Kidney epithelial cell (primary cell): ENCODE data around the gene ERC2. TPM values are rescaled to one million over a fixed set of nuclear protein-coding genes. Genes with fewer than 3 reads are reported as not detected.

Experiments
- DNase-seq: peaks from one replicate; pipeline ENCODE4 v3.0.0-alpha.2; 2010; ENCODE audit warnings: low read depth
- H3K27me3 ChIP-seq: 2 replicates; pipeline ENCODE4 v1.6.0; 2011; ENCODE audit warnings: low read length; ENCODE audit not compliant: control insufficient read depth, insufficient read depth
- H3K36me3 ChIP-seq: 2 replicates; pipeline ENCODE4 v1.5.1; 2011; ENCODE audit warnings: low read length; ENCODE audit not compliant: control insufficient read depth, insufficient read depth
- H3K4me3 ChIP-seq: 2 replicates; pipeline ENCODE4 v1.5.1; 2011; ENCODE audit warnings: low read depth, mild to moderate bottlenecking, control low read depth, low read length
- CTCF ChIP-seq: IDR thresholded peaks from 2 replicates; pipeline ENCODE4 v1.5.1; 2011; ENCODE audit warnings: mild to moderate bottlenecking, moderate library complexity, low read length, control low read depth, inconsistent platforms; ENCODE audit not compliant: insufficient read depth, poor library complexity, severe bottlenecking
- total RNA-seq: library from RNA; depleted of rRNA; stranded (reverse); fragments of >200 nt; gene quantifications from 2 replicates; pipeline ENCODE4 v1.2.3, GENCODE V29; 2015

The ERC2 gene
- total RNA-seq, 1 donor from 2014 or later = 17.0 TPM

- Histone ChIP-seq H3K36me3 (no peaks in the 10 kb centered on the region), H3K27me3 (no peaks in the 10 kb centered on the region), H3K4me3 (peak overlapping the region; percentile 54)
- no peak for DNase-seq
- peak; percentile 16 for TF ChIP-seq CTCF
Measured at GRCh38 chr3:55480911-55481743, 987.1 kb downstream of the ERC2 start.

- no peaks in the 10 kb centered on the region for H3K36me3 ChIP-seq
- no peak for TF ChIP-seq CTCF
- H3K4me3 ChIP-seq = no peak overlapping the region
- H3K27me3 ChIP-seq = no peaks in the 10 kb centered on the region
- DNase-seq = no peak
Measured at GRCh38 chr3:55477306-55478303, 990.7 kb downstream of the ERC2 start.

GRCh38 chr3:55476515-55476914 is 991.8 kb downstream of the ERC2 start:
- TF ChIP-seq CTCF = no peak
- DNase-seq = no peak
- no peaks in the 10 kb centered on the region for H3K36me3 ChIP-seq
- H3K27me3 ChIP-seq = no peaks in the 10 kb centered on the region
- H3K4me3 ChIP-seq = no peak overlapping the region

DNA sequence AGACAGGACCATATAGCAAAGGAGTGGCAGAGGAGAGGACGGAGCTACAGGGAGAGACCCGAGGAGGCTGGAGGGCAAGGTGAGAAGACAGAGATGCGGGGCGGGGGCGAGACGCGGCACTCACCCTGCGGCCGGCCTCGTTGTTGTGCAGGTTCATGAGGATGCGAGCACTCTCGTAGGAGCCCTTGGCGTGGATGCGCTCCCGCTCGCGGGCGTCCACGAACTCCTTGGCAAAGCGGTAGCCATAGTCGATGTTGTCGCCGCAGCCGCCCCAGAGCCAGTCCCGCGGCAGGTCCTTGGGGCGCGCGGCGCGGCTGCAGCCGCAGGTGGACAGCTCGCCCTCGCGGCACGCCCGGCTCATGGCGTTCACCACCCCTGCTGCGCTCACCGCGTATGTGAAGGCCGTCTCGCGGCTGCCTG is 994.0 kb downstream of the ERC2 start:
- no peak for TF ChIP-seq CTCF
- H3K4me3 ChIP-seq = no peak overlapping the region
- no peaks in the 10 kb centered on the region for H3K27me3 ChIP-seq
- no peak for DNase-seq
- H3K36me3 ChIP-seq = peaks cover 3% of the 10 kb centered on the region

GRCh38 chr3:55473788-55474187 is 994.5 kb downstream of the ERC2 start:
- Histone ChIP-seq H3K36me3 (peaks cover 3% of the 10 kb centered on the region), H3K27me3 (no peaks in the 10 kb centered on the region), H3K4me3 (no peak overlapping the region)
- TF ChIP-seq CTCF = no peak
- DNase-seq = no peak
